Bone marrow (tissue), 2 donors: ENCODE data around the gene BTBD9.
"Not testable (repeated sequence)": the region's sequence is repeated elsewhere in the genome, so short reads cannot be mapped to it uniquely, and the experiment has no call there.

ENCODE experiments used
- DNase-seq, 2 donors: peaks; one replicate each; lab custom pipeline; 2025; lab: John Stamatoyannopoulos, UW

The BTBD9 gene

GRCh38 chr6:38387461-38387860, 252.3 kb downstream of the BTBD9 start:
- DNase-seq: no peak

GRCh38 chr6:38378801-38379200, 260.9 kb downstream of the BTBD9 start:
- no peak for DNase-seq

- DNase-seq: no peak
These were observed 263.8 kb downstream of the BTBD9 start for GRCh38 chr6:38375937-38376336.

- DNase-seq: no peak
These were observed 264.4 kb downstream of the BTBD9 start for GRCh38 chr6:38375341-38375740.

- DNase-seq: no peak
These were observed 267.8 kb downstream of the BTBD9 start for GRCh38 chr6:38371881-38372280.

- no peak for DNase-seq
These were observed 268.8 kb downstream of the BTBD9 start for GRCh38 chr6:38370653-38371601.

- DNase-seq: no peak
These were observed 272.5 kb downstream of the BTBD9 start for GRCh38 chr6:38367231-38367630.

- no peak for DNase-seq
These were observed 273.5 kb downstream of the BTBD9 start for GRCh38 chr6:38366234-38366633.

GRCh38 chr6:38364775-38365174, 275.0 kb downstream of the BTBD9 start:
- no peak for DNase-seq

GRCh38 chr6:38364127-38364526, 275.6 kb downstream of the BTBD9 start:
- DNase-seq: no peak

- no peak for DNase-seq
These were observed 284.2 kb downstream of the BTBD9 start for GRCh38 chr6:38355519-38355918.

- DNase-seq: no peak
These were observed 284.8 kb downstream of the BTBD9 start for GRCh38 chr6:38354905-38355304.

GRCh38 chr6:38354037-38354381, 285.7 kb downstream of the BTBD9 start:
- DNase-seq: no peak

- DNase-seq: no peak
These were observed 286.3 kb downstream of the BTBD9 start for GRCh38 chr6:38353310-38354036.

- DNase-seq: no peak
These were observed 287.1 kb downstream of the BTBD9 start for GRCh38 chr6:38352636-38353035.

GRCh38 chr6:38350942-38351341, 288.8 kb downstream of the BTBD9 start:
- DNase-seq: no peak

- DNase-seq: no peak
These were observed 289.5 kb downstream of the BTBD9 start for GRCh38 chr6:38350220-38350619.

GRCh38 chr6:38349795-38350194, 289.9 kb downstream of the BTBD9 start:
- no peak for DNase-seq

- no peak for DNase-seq
These were observed 290.5 kb downstream of the BTBD9 start for GRCh38 chr6:38349221-38349620.

- DNase-seq: no peak
These were observed 291.4 kb downstream of the BTBD9 start for GRCh38 chr6:38348371-38348770.

GRCh38 chr6:38347829-38348228, 291.9 kb downstream of the BTBD9 start:
- not testable (repeated sequence) for DNase-seq

- DNase-seq: no peak
These were observed 293.2 kb downstream of the BTBD9 start for GRCh38 chr6:38346291-38347079.
